ENCODE results near the gene PCCA. TPM values are rescaled to one million over a fixed set of nuclear protein-coding genes. Genes with fewer than 3 reads are reported as not detected.
A peak's percentile ranks its signal among the peaks of the same experiment; 100 is the strongest.

PCCA gene
- polyA plus RNA-seq, 1 of the 3 experiments (the other 2 are of a cell fraction): 7.3 TPM

GRCh38 chr13:100566543-100566942 is 477.6 kb downstream of the PCCA start:
- H3K4me3 ChIP-seq (ENCODE audit: low read depth in 2 of 2, low read length in 1 of 2): no peak overlapping the region
- no peak overlapping the region for H3K9ac ChIP-seq
- H2AFZ ChIP-seq (ENCODE audit: low read depth): no peak overlapping the region
- H3K79me2 ChIP-seq (ENCODE audit: insufficient read depth): no peaks in the 10 kb centered on the region
- H3K27ac ChIP-seq (ENCODE audit: low read depth in 2 of 2, low read length in 1 of 2): no peak overlapping the region
- H3K4me2 ChIP-seq: no peak overlapping the region
- H4K20me1 ChIP-seq (ENCODE audit: insufficient read depth): no peaks in the 10 kb centered on the region
- no peaks in the 10 kb centered on the region for H3K9me2 ChIP-seq
- no peaks in the 10 kb centered on the region for H3K36me3 ChIP-seq (replicated peaks in 1 of 2; ENCODE audit: control insufficient read depth in 1 of 2, insufficient read depth in 2 of 2, low read length in 1 of 2)
- DNase-seq: no peak
- CTCF ChIA-PET: no interaction called here
- no peaks in the 10 kb centered on the region for H3K9me3 ChIP-seq
- H3F3A ChIP-seq (replicated peaks; ENCODE audit: insufficient read depth): no peaks in the 10 kb centered on the region
- no peaks in the 10 kb centered on the region; a peak in 1 of 4 replicates for H3K4me1 ChIP-seq (ENCODE audit: control insufficient read depth in 1 of 2, insufficient read depth in 2 of 2, low read depth in 1 of 2, low read length in 1 of 2)
- TF ChIP-seq TCF12 (IDR thresholded peaks at IDR 0.05) (no peak), SMC3 (IDR thresholded peaks at IDR 0.05; ENCODE audit: low read depth, low read length) (no peak)
- WGBS (ENCODE audit: low lambda C conversion rate): 71% methylated on average over 4 of the region's 6 CpGs
- POLR2A ChIA-PET: no interaction called here
- no peaks in the 10 kb centered on the region for H3K27me3 ChIP-seq (ENCODE audit: insufficient read depth)

GRCh38 chr13:100573121-100573520 is 484.2 kb downstream of the PCCA start:
- no peaks in the 10 kb centered on the region for H3K36me3 ChIP-seq (replicated peaks in 1 of 2; ENCODE audit: control insufficient read depth in 1 of 2, insufficient read depth in 2 of 2, low read length in 1 of 2)
- no peaks in the 10 kb centered on the region for H3K27me3 ChIP-seq (ENCODE audit: insufficient read depth)
- H3K9ac ChIP-seq: no peak overlapping the region
- no peaks in the 10 kb centered on the region for H3K79me2 ChIP-seq (ENCODE audit: insufficient read depth)
- H3K9me2 ChIP-seq: no peaks in the 10 kb centered on the region
- peak; percentile 58 for DNase-seq
- no peaks in the 10 kb centered on the region for H3F3A ChIP-seq (replicated peaks; ENCODE audit: insufficient read depth)
- H2AFZ ChIP-seq (ENCODE audit: low read depth): no peak overlapping the region
- H3K4me1 ChIP-seq (ENCODE audit: control insufficient read depth in 1 of 2, insufficient read depth in 2 of 2, low read depth in 1 of 2, low read length in 1 of 2): no peaks in the 10 kb centered on the region
- H3K4me3 ChIP-seq (ENCODE audit: low read depth in 2 of 2, low read length in 1 of 2): no peak overlapping the region
- H4K20me1 ChIP-seq (ENCODE audit: insufficient read depth): no peaks in the 10 kb centered on the region
- POLR2A ChIA-PET: no interaction called here
- no peak overlapping the region for H3K4me2 ChIP-seq
- no peak overlapping the region for H3K27ac ChIP-seq (ENCODE audit: low read depth in 2 of 2, low read length in 1 of 2)
- H3K9me3 ChIP-seq: no peaks in the 10 kb centered on the region
- CTCF ChIA-PET: interaction anchor here (0.5 to 3.4 kb wide), 37 partner anchors 9 to 918 kb away, joined by 3 to 30 read pairs (median 3); partner anchors contain the start of gene GGACT
- 37% methylated on average over 2 of the region's 2 CpGs for WGBS (ENCODE audit: low lambda C conversion rate)
- TF ChIP-seq RFX5 (IDR thresholded peaks at IDR 0.05; ENCODE audit: low read length): no peak
- TF ChIP-seq NRF1 (IDR thresholded peaks at IDR 0.05; ENCODE audit: low read depth, low read length): no peak
- TF ChIP-seq ELF1 (IDR thresholded peaks at IDR 0.05): no peak
- no peak for TF ChIP-seq RXRA (IDR thresholded peaks at IDR 0.05; ENCODE audit: borderline replicate concordance, low read depth)
- no peak for TF ChIP-seq GATA2 (CRISPR knock-in tag; IDR thresholded peaks at IDR 0.05)
- no peak for TF ChIP-seq USF2 (IDR thresholded peaks at IDR 0.05; ENCODE audit: borderline replicate concordance, low read depth, low read length)
- no peak for TF ChIP-seq SIN3A (IDR thresholded peaks at IDR 0.05; ENCODE audit: borderline replicate concordance, low read depth, low read length)
- TF ChIP-seq EP300 (IDR thresholded peaks at IDR 0.05; ENCODE audit: borderline replicate concordance in 1 of 2, low read depth in 1 of 2, low read length in 1 of 2): no peak
- no peak for TF ChIP-seq ZBTB33 (IDR thresholded peaks at IDR 0.05; ENCODE audit: borderline replicate concordance, low read depth)
- TF ChIP-seq JUND (IDR thresholded peaks at IDR 0.05): no peak
- no peak for TF ChIP-seq MXI1 (IDR thresholded peaks at IDR 0.05; ENCODE audit: low read depth, low read length)
- no peak for TF ChIP-seq CHD2 (IDR thresholded peaks at IDR 0.05; ENCODE audit: low read length, partially characterized antibody)
- no peak for TF ChIP-seq NFIC (IDR thresholded peaks at IDR 0.05; ENCODE audit: borderline replicate concordance)
- TF ChIP-seq REST (IDR thresholded peaks at IDR 0.05; ENCODE audit: low read depth, low read length): no peak
- TF ChIP-seq USF1 (IDR thresholded peaks at IDR 0.05; ENCODE audit: borderline replicate concordance, low read depth): no peak
- TF ChIP-seq POLR2AphosphoS5 (IDR thresholded peaks at IDR 0.05; ENCODE audit: low read depth, low read length): no peak
- TF ChIP-seq TEAD4 (IDR thresholded peaks at IDR 0.05; ENCODE audit: borderline replicate concordance, insufficient read depth): no peak
- TF ChIP-seq MAX (IDR thresholded peaks at IDR 0.05; ENCODE audit: low read depth): no peak
